Esophagus squamous epithelium (tissue), 4 donors: ENCODE measurements around the gene KICS2.

Experiments
- POLR2A ChIP-seq, 4 donors: fragments of 450-650 bp; IDR thresholded peaks; one replicate each; pipeline ENCODE4 v1.6.1; 2017; ENCODE audit warnings: antibody characterized with exemption in 4 of 4, mild to moderate bottlenecking in 4 of 4, moderate library complexity in 3 of 4
- TF ChIP-seq, protein P1 (sequence below), 6 experiments: fragments of 450-650 bp in 4 of 6; fragments of 200-600 bp in 2 of 6; sonication (generic) in 2 of 6; IDR thresholded peaks; one replicate each; pipeline ENCODE4 v1.5.1; 2016 to 2019; ENCODE audit warnings: antibody characterized with exemption in 6 of 6, mild to moderate bottlenecking in 4 of 6, moderate library complexity in 4 of 6

GRCh38 chr12:64229240-64229639 is 7.1 kb upstream of the KICS2 start:
- TF ChIP-seq, protein P1, sequence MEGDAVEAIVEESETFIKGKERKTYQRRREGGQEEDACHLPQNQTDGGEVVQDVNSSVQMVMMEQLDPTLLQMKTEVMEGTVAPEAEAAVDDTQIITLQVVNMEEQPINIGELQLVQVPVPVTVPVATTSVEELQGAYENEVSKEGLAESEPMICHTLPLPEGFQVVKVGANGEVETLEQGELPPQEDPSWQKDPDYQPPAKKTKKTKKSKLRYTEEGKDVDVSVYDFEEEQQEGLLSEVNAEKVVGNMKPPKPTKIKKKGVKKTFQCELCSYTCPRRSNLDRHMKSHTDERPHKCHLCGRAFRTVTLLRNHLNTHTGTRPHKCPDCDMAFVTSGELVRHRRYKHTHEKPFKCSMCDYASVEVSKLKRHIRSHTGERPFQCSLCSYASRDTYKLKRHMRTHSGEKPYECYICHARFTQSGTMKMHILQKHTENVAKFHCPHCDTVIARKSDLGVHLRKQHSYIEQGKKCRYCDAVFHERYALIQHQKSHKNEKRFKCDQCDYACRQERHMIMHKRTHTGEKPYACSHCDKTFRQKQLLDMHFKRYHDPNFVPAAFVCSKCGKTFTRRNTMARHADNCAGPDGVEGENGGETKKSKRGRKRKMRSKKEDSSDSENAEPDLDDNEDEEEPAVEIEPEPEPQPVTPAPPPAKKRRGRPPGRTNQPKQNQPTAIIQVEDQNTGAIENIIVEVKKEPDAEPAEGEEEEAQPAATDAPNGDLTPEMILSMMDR (IDR thresholded peaks at IDR 0.05) = no peak
- no peak for TF ChIP-seq POLR2A (IDR thresholded peaks at IDR 0.05)
